Endothelial cell of umbilical vein (primary cell): ENCODE data around the gene CARMIL3.

Experiments
- EZH2 ChIP-seq: IDR thresholded peaks from 2 replicates; pipeline ENCODE4 v1.6.1; 2012; ENCODE audit warnings: borderline replicate concordance, low read depth, mild to moderate bottlenecking, moderate library complexity, low read length, inconsistent platforms; ENCODE audit not compliant: severe bottlenecking
- FOS ChIP-seq: IDR thresholded peaks from 2 replicates; pipeline ENCODE4 v1.6.1; 2011; ENCODE audit warnings: mild to moderate bottlenecking, low read length, moderate library complexity, borderline replicate concordance; ENCODE audit not compliant: insufficient read depth
- GATA2 ChIP-seq: IDR thresholded peaks from 2 replicates; pipeline ENCODE4 v1.7.0; 2011; ENCODE audit warnings: low read depth, mild to moderate bottlenecking, moderate library complexity, mixed read lengths, low read length; ENCODE audit not compliant: insufficient read length, insufficient read depth
- JUN ChIP-seq: IDR thresholded peaks from 2 replicates; pipeline ENCODE4 v1.6.1; 2011; ENCODE audit warnings: borderline replicate concordance, low read depth; ENCODE audit not compliant: insufficient read length, insufficient read depth
- MYC ChIP-seq: IDR thresholded peaks from one replicate; pipeline ENCODE4 v1.6.1; 2011; ENCODE audit warnings: mild to moderate bottlenecking, low read depth, low read length
- POLR2A ChIP-seq: IDR thresholded peaks from 2 replicates; pipeline ENCODE4 v1.6.1; 2012; ENCODE audit warnings: low read depth, mild to moderate bottlenecking, control low read depth, low read length
- POLR2AphosphoS5 ChIP-seq: IDR thresholded peaks from 2 replicates; pipeline ENCODE4 v1.6.1; 2012; ENCODE audit warnings: low read depth, mild to moderate bottlenecking, control low read depth, low read length, moderate library complexity; ENCODE audit not compliant: insufficient read depth
- TF ChIP-seq, protein P1 (sequence below), 2 donors: IDR thresholded peaks; 1 replicate in 1 of 2; 2 replicates in 1 of 2; pipeline ENCODE4 v1.5.1; 2011; ENCODE audit warnings: low read length in 2 of 2, mild to moderate bottlenecking in 2 of 2, moderate library complexity in 2 of 2, control low read depth in 1 of 2, inconsistent platforms in 1 of 2, low read depth in 1 of 2; ENCODE audit not compliant: insufficient read depth in 1 of 2; ENCODE audit errors: extremely low read depth in 1 of 2
- TF ChIP-seq, protein P2 (sequence below): IDR thresholded peaks from 2 replicates; pipeline ENCODE4 v1.6.1; 2011; ENCODE audit not compliant: insufficient read depth, insufficient read length

DNA sequence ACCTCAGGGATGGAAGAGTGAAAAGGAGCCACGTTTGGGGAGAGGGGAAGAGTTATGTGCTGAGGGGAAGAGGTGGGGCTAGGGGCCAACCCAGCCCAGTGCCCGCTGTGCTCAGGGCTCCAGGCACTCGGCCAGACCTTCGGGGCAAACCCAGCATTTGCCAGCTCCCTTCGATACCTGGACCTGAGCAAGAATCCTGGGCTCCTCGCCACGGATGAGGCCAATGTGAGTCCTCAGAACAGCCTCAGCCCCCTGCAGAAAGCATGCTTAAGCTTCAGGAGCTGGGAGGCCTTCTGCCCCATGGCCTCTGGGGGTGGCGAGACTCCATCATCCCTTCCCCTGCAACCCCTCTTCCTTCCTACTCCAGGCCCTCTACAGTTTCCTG, 5.0 kb downstream of the CARMIL3 start:
- TF ChIP-seq, protein P1, sequence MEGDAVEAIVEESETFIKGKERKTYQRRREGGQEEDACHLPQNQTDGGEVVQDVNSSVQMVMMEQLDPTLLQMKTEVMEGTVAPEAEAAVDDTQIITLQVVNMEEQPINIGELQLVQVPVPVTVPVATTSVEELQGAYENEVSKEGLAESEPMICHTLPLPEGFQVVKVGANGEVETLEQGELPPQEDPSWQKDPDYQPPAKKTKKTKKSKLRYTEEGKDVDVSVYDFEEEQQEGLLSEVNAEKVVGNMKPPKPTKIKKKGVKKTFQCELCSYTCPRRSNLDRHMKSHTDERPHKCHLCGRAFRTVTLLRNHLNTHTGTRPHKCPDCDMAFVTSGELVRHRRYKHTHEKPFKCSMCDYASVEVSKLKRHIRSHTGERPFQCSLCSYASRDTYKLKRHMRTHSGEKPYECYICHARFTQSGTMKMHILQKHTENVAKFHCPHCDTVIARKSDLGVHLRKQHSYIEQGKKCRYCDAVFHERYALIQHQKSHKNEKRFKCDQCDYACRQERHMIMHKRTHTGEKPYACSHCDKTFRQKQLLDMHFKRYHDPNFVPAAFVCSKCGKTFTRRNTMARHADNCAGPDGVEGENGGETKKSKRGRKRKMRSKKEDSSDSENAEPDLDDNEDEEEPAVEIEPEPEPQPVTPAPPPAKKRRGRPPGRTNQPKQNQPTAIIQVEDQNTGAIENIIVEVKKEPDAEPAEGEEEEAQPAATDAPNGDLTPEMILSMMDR (IDR thresholded peaks at IDR 0.05; ENCODE audit: extremely low read depth in 1 of 2, insufficient read depth in 1 of 2, low read depth in 1 of 2, low read length in 2 of 2) = no peak
- no peak for TF ChIP-seq POLR2A
- TF ChIP-seq, protein P2, sequence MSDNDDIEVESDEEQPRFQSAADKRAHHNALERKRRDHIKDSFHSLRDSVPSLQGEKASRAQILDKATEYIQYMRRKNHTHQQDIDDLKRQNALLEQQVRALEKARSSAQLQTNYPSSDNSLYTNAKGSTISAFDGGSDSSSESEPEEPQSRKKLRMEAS = no peak
- TF ChIP-seq POLR2AphosphoS5 = no peak
- no peak for TF ChIP-seq EZH2
- no peak for TF ChIP-seq GATA2
- no peak for TF ChIP-seq JUN
- no peak for TF ChIP-seq FOS
- TF ChIP-seq MYC = no peak
